Keratinocyte (primary cell): Measurements from ENCODE around the gene CD200R1. TPM values are rescaled to one million over a fixed set of nuclear protein-coding genes. Genes with fewer than 3 reads are reported as not detected.

Source experiments
- DNase-seq: peaks from one replicate; pipeline ENCODE4 v3.0.0-alpha.2; 2011; ENCODE audit warnings: low read depth, missing footprints, low spot score
- FAIRE-seq: peaks from 2 replicates; lab custom pipeline; 2011; peaks lifted over from hg19 to GRCh38; lab: Jason Lieb, UNC
- H2AFZ ChIP-seq: 2 replicates; pipeline ENCODE4 v1.6.0; 2012; ENCODE audit warnings: low read length, control low read depth, inconsistent platforms; ENCODE audit not compliant: control insufficient read depth
- H3K27ac ChIP-seq: 2 replicates; pipeline ENCODE4 v1.5.1; 2011; ENCODE audit warnings: low read length; ENCODE audit not compliant: control insufficient read depth, insufficient read depth
- H3K27me3 ChIP-seq: 3 replicates; pipeline ENCODE4 v1.6.0; 2011; ENCODE audit warnings: low read length; ENCODE audit not compliant: control insufficient read depth, insufficient read depth; ENCODE audit errors: extremely low read depth
- H3K36me3 ChIP-seq, 2 experiments: 2 replicates in 1 of 2; 3 replicates in 1 of 2; pipeline ENCODE4 v1.5.1; 2011; ENCODE audit warnings: low read length in 2 of 2, mild to moderate bottlenecking in 1 of 2; ENCODE audit not compliant: control insufficient read depth in 2 of 2, insufficient read depth in 2 of 2; ENCODE audit errors: extremely low read depth in 1 of 2
- H3K4me1 ChIP-seq: 3 replicates; pipeline ENCODE4 v1.5.1; 2011; ENCODE audit warnings: low read length; ENCODE audit not compliant: control insufficient read depth, insufficient read depth; ENCODE audit errors: extremely low read depth
- H3K4me2 ChIP-seq: 3 replicates; pipeline ENCODE4 v1.6.0; 2011; ENCODE audit warnings: low read depth, low read length; ENCODE audit not compliant: control insufficient read depth, insufficient read depth; ENCODE audit errors: extremely low read depth
- H3K4me3 ChIP-seq, 3 experiments: fragments of 200-600 bp in 1 of 3; sonication (generic) in 1 of 3; 2 replicates in 2 of 3; 3 replicates in 1 of 3; pipeline ENCODE4 v1.5.1; 2011 to 2016; ENCODE audit warnings: low read length in 3 of 3, mild to moderate bottlenecking in 3 of 3, control low read depth in 2 of 3, inconsistent platforms in 1 of 3, low read depth in 1 of 3, mixed read lengths in 1 of 3, mixed run types in 1 of 3, moderate library complexity in 1 of 3; ENCODE audit not compliant: control insufficient read depth in 2 of 3, insufficient read depth in 2 of 3; ENCODE audit errors: extremely low read depth in 1 of 3
- H3K79me2 ChIP-seq: 2 replicates; pipeline ENCODE4 v1.6.0; 2012; ENCODE audit warnings: low read length; ENCODE audit not compliant: control insufficient read depth, insufficient read depth
- H3K9ac ChIP-seq: 3 replicates; pipeline ENCODE4 v1.6.0; 2011; ENCODE audit warnings: low read length; ENCODE audit not compliant: control insufficient read depth, insufficient read depth; ENCODE audit errors: extremely low read depth
- H3K9me1 ChIP-seq: 3 replicates; pipeline ENCODE4 v1.6.0; 2011; ENCODE audit warnings: low read length; ENCODE audit not compliant: control insufficient read depth, insufficient read depth; ENCODE audit errors: extremely low read depth
- H3K9me3 ChIP-seq: 2 replicates; pipeline ENCODE4 v1.5.1; 2012; ENCODE audit warnings: low read depth, low read length; ENCODE audit not compliant: control insufficient read depth
- H4K20me1 ChIP-seq: 3 replicates; pipeline ENCODE4 v1.6.0; 2011; ENCODE audit warnings: low read length; ENCODE audit not compliant: control insufficient read depth, insufficient read depth; ENCODE audit errors: extremely low read depth
- CTCF ChIP-seq, 3 experiments: IDR thresholded peaks in 1 of 3; conservative IDR thresholded peaks in 1 of 3; optimal IDR thresholded peaks in 1 of 3; 2 replicates in 2 of 3; 3 replicates in 1 of 3; pipeline versions ENCODE3 to v1.5.1; 2011; ENCODE audit warnings: low read length in 3 of 3, mild to moderate bottlenecking in 3 of 3, moderate library complexity in 2 of 3, control low read depth in 1 of 3, inconsistent platforms in 1 of 3; ENCODE audit not compliant: insufficient read depth in 2 of 3; ENCODE audit errors: extremely low read depth in 1 of 3
- EZH2 ChIP-seq: IDR thresholded peaks from one replicate; pipeline ENCODE4 v1.6.1; 2012; ENCODE audit warnings: inconsistent platforms, mild to moderate bottlenecking, low read length, moderate library complexity
- dilution Hi-C: fragments of 300-500 bp; cut with MboI; formaldehyde crosslinking; loops from one replicate; pipeline ENCODE4 v1.7.0; 2020; ENCODE audit warnings: low sequenced_read_pairs; ENCODE audit not compliant: extremely low pct_ligation_motif_present
- polyA plus RNA-seq, 5 experiments: library from polyadenylated mRNA; depleted of rRNA in 3 of 5; stranded (reverse) in 3 of 5; stranded (forward) in 1 of 5; unstranded in 1 of 5; fragments of >200 nt; gene quantifications; 1 replicate in 1 of 5; 2 replicates in 3 of 5; 3 replicates in 1 of 5; pipeline versions ENCODE4 v1.2.1 to v1.2.3, GENCODE V29; 2011 to 2012; ENCODE audit warnings: missing spikeins in 2 of 5, low read depth in 1 of 5, low replicate concordance in 1 of 5

CD200R1 gene
- polyA plus RNA-seq, 1 donor (not counting 4 experiments of a cell fraction or from before 2014, with no cell fraction given), result 1.6 TPM

DNA sequence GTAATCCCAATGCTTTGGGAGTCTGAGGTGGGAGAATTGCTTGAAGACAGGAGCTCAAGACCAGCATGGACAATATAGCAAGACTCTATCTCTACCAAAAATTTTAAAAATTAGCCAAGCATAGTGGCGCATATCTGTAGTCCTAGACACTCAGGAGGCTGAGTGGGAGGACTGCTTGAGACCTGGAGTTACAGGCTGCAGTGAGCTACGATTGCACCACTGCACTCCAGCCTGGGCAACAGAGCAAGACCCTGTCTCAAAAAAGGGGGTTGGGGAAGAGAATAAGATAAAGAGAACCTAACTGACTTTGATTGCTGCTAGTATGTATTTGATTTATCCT lies 755 bp downstream of the CD200R1 start:
- no peaks in the 10 kb centered on the region for H3K9me1 ChIP-seq
- no peak overlapping the region for H3K27ac ChIP-seq
- H3K4me3 ChIP-seq, result peak overlapping the region in 1 of 3 experiments; percentile 14
- H3K9ac ChIP-seq, result no peak overlapping the region
- no peak overlapping the region for H2AFZ ChIP-seq
- H3K4me2 ChIP-seq, result peak overlapping the region; percentile 40
- no peak for FAIRE-seq
- no peaks in the 10 kb centered on the region for H4K20me1 ChIP-seq
- no peaks in the 10 kb centered on the region for H3K9me3 ChIP-seq
- H3K27me3 ChIP-seq, result no peaks in the 10 kb centered on the region
- H3K4me1 ChIP-seq, result no peaks in the 10 kb centered on the region
- dilution Hi-C loops, result no loop called here
- no peak for TF ChIP-seq CTCF (optimal IDR thresholded peaks at IDR 0.05 in 1 of 3, IDR thresholded peaks at IDR 0.05 in 1 of 3, conservative IDR thresholded peaks at IDR 0.05 in 1 of 3; ENCODE audit: extremely low read depth in 1 of 3, insufficient read depth in 2 of 3, low read length in 3 of 3)
- no peak for TF ChIP-seq EZH2
- no peaks in the 10 kb centered on the region for H3K36me3 ChIP-seq
- H3K79me2 ChIP-seq, result no peaks in the 10 kb centered on the region
- DNase-seq, result no peak

DNA sequence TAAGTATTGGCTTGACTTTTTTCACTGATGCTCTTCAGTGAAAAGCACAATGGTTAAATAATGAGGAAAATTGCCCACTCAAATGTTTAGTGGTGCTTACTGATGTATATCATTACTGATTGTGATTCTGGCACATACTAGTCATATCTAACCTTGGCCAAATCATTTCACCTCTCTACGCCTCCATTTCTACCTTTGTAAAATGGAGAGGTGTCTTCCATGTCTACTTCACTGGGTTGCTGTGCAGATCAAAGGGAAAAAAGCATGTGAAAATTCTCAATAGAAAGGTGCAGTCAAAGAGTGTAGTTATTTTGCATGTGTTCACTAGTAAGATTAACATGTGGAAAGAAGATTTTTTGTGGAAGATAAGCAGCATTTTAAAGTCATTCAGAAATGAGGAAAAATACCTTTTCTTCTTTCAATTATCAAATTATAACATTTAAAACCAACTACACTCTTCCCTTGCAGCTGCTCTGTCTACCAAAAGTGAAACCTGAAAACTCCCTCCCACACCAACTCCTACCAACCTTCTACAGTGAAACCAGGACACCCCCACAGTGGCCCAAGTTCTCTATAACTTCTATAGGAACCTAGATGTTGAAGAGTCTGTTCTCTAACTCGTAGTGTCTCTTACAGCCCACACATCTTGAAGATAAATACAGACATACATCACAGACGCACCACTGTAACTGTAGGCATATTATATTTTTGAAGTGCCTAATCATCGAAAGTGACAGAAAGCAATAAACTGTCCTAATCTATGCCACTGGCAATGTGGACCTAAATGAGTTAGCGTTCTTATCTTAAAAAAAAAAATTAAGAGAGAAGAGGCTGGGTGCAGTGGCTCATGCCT lies 1.4 kb downstream of the CD200R1 start:
- DNase-seq (no peak), FAIRE-seq (no peak)
- TF ChIP-seq CTCF (optimal IDR thresholded peaks at IDR 0.05 in 1 of 3, IDR thresholded peaks at IDR 0.05 in 1 of 3, conservative IDR thresholded peaks at IDR 0.05 in 1 of 3; ENCODE audit: extremely low read depth in 1 of 3, insufficient read depth in 2 of 3, low read length in 3 of 3), result no peak
- no peak for TF ChIP-seq EZH2
- no peaks in the 10 kb centered on the region for H3K9me1 ChIP-seq
- H3K4me2 ChIP-seq, result peak overlapping the region; percentile 3
- no peak overlapping the region for H3K27ac ChIP-seq
- no peaks in the 10 kb centered on the region for H3K36me3 ChIP-seq
- H3K4me3 ChIP-seq, result peak overlapping the region in 1 of 3 experiments; percentile 14
- no peaks in the 10 kb centered on the region for H3K79me2 ChIP-seq
- H2AFZ ChIP-seq, result peak overlapping the region; percentile 0
- H3K27me3 ChIP-seq, result no peaks in the 10 kb centered on the region
- dilution Hi-C loops, result no loop called here
- H3K4me1 ChIP-seq, result no peaks in the 10 kb centered on the region
- no peak overlapping the region for H3K9ac ChIP-seq
- no peaks in the 10 kb centered on the region for H3K9me3 ChIP-seq
- no peaks in the 10 kb centered on the region for H4K20me1 ChIP-seq
